GM12874 (cell line): ENCODE data around the gene FOXP3.

Source experiments
- CTCF ChIP-seq: IDR thresholded peaks from 2 replicates; pipeline ENCODE4 v1.5.1; 2011; ENCODE audit warnings: low read depth, mild to moderate bottlenecking, control low read depth, low read length, moderate library complexity; ENCODE audit not compliant: insufficient read depth

Gene FOXP3

GRCh38 chrX:49292400-49293362 is 28.2 kb upstream of the FOXP3 start:
- no peak for TF ChIP-seq CTCF

- TF ChIP-seq CTCF = peak; percentile 68; the same call in 1 of the 2 replicates
Observed at GRCh38 chrX:49291615-49292337, 27.3 kb upstream of the FOXP3 start.

GRCh38 chrX:49290215-49290614 is 25.7 kb upstream of the FOXP3 start:
- TF ChIP-seq CTCF = no peak

- TF ChIP-seq CTCF = no peak
Observed at GRCh38 chrX:49287665-49288064, 23.2 kb upstream of the FOXP3 start.

- no peak for TF ChIP-seq CTCF
Observed at GRCh38 chrX:49286581-49286980, 22.1 kb upstream of the FOXP3 start.

GRCh38 chrX:49286136-49286535 is 21.6 kb upstream of the FOXP3 start:
- TF ChIP-seq CTCF = no peak

- no peak for TF ChIP-seq CTCF
Observed at GRCh38 chrX:49284212-49284611, 19.7 kb upstream of the FOXP3 start.
